Cortex of kidney (tissue), 1 donor: Measurements from ENCODE around the gene SEZ6L.

ENCODE experiments used
- DNase-seq: peaks from one replicate; lab custom pipeline; 2025; lab: John Stamatoyannopoulos, UW

The SEZ6L gene

GRCh38 chr22:26182723-26183122, 13.5 kb downstream of the SEZ6L start:
- DNase-seq: no peak

GRCh38 chr22:26185190-26185589, 15.9 kb downstream of the SEZ6L start:
- DNase-seq: no peak

GRCh38 chr22:26188341-26188740, 19.1 kb downstream of the SEZ6L start:
- no peak for DNase-seq

- no peak for DNase-seq
Observed at GRCh38 chr22:26194313-26194712, 25.1 kb downstream of the SEZ6L start.

GRCh38 chr22:26194877-26195276, 25.6 kb downstream of the SEZ6L start:
- no peak for DNase-seq

GRCh38 chr22:26196657-26197056, 27.4 kb downstream of the SEZ6L start:
- no peak for DNase-seq

GRCh38 chr22:26197425-26197824, 28.2 kb downstream of the SEZ6L start:
- DNase-seq: no peak

GRCh38 chr22:26199665-26200064, 30.4 kb downstream of the SEZ6L start:
- no peak for DNase-seq

- no peak for DNase-seq
Observed at GRCh38 chr22:26202280-26202924, 33.1 kb downstream of the SEZ6L start.

- DNase-seq: no peak
Observed at GRCh38 chr22:26205494-26205893, 36.2 kb downstream of the SEZ6L start.

- DNase-seq: no peak
Observed at GRCh38 chr22:26210334-26210733, 41.1 kb downstream of the SEZ6L start.

GRCh38 chr22:26213826-26214225, 44.6 kb downstream of the SEZ6L start:
- no peak for DNase-seq

GRCh38 chr22:26214466-26214865, 45.2 kb downstream of the SEZ6L start:
- DNase-seq: no peak

- DNase-seq: no peak
Observed at GRCh38 chr22:26215736-26216135, 46.5 kb downstream of the SEZ6L start.

- DNase-seq: no peak
Observed at GRCh38 chr22:26225207-26225606, 55.9 kb downstream of the SEZ6L start.

- no peak for DNase-seq
Observed at GRCh38 chr22:26226538-26227297, 57.5 kb downstream of the SEZ6L start.

- DNase-seq: no peak
Observed at GRCh38 chr22:26229910-26230309, 60.6 kb downstream of the SEZ6L start.

- no peak for DNase-seq
Observed at GRCh38 chr22:26234296-26234695, 65.0 kb downstream of the SEZ6L start.

- DNase-seq: no peak
Observed at GRCh38 chr22:26235792-26236487, 66.7 kb downstream of the SEZ6L start.

- no peak for DNase-seq
Observed at GRCh38 chr22:26236991-26237390, 67.7 kb downstream of the SEZ6L start.

- no peak for DNase-seq
Observed at GRCh38 chr22:26238596-26238995, 69.3 kb downstream of the SEZ6L start.

GRCh38 chr22:26239581-26239980, 70.3 kb downstream of the SEZ6L start:
- DNase-seq: no peak

GRCh38 chr22:26241361-26241760, 72.1 kb downstream of the SEZ6L start:
- DNase-seq: no peak
